ENCODE results near the gene GORASP2. TPM values are rescaled to one million over a fixed set of nuclear protein-coding genes. Genes with fewer than 3 reads are reported as not detected.

GORASP2 gene
- total RNA-seq, 1 experiment from 2014 or later = 98.1 TPM

DNA sequence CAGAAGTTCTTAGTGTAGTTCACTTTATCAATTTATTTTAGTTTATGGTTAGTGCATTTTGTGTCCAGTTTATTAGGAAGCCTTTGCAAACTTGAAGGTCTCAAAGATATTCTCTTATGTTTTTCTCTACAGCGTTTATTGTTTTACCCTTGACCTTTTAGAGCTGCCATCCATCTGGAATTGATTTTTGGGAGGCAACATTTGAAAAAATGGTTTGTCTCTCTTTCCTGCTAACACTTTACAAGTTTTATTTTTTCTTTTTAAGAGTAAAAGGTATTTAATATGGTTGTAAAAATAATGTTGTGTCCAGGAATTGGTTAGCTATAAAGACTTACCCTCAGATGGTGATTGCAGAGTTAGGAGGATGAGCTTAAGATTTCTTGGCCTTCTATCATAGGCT, 14.0 kb downstream of the GORASP2 start:
- CTCF ChIA-PET = interaction anchor here (0.5 kb wide), 1 partner anchor 439 kb away, joined by 3 read pairs; no protein-coding TSS in a partner anchor
- Mint-ChIP-seq H3K4me3 (ENCODE audit: low read depth, unreplicated experiment) (no peak overlapping the region), H3K4me1 (ENCODE audit: low read depth, unreplicated experiment) (peaks cover 9% of the 10 kb centered on the region), H3K9me3 (ENCODE audit: low read depth, unreplicated experiment) (no peaks in the 10 kb centered on the region), H3K27me3 (ENCODE audit: unreplicated experiment) (no peaks in the 10 kb centered on the region), H3K27ac (ENCODE audit: unreplicated experiment) (no peak overlapping the region), H3K36me3 (ENCODE audit: insufficient read depth, unreplicated experiment) (no peaks in the 10 kb centered on the region)
- DNase-seq = no peak
- no TSS peak for BruUV-seq (replicated peaks)
- intact Hi-C loops (cut with micrococcal nuclease; ENCODE audit: unreplicated experiment) = no loop called here
- TF ChIP-seq, protein P1, sequence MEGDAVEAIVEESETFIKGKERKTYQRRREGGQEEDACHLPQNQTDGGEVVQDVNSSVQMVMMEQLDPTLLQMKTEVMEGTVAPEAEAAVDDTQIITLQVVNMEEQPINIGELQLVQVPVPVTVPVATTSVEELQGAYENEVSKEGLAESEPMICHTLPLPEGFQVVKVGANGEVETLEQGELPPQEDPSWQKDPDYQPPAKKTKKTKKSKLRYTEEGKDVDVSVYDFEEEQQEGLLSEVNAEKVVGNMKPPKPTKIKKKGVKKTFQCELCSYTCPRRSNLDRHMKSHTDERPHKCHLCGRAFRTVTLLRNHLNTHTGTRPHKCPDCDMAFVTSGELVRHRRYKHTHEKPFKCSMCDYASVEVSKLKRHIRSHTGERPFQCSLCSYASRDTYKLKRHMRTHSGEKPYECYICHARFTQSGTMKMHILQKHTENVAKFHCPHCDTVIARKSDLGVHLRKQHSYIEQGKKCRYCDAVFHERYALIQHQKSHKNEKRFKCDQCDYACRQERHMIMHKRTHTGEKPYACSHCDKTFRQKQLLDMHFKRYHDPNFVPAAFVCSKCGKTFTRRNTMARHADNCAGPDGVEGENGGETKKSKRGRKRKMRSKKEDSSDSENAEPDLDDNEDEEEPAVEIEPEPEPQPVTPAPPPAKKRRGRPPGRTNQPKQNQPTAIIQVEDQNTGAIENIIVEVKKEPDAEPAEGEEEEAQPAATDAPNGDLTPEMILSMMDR (IDR thresholded peaks at IDR 0.05; ENCODE audit: unreplicated experiment) = no peak

DNA sequence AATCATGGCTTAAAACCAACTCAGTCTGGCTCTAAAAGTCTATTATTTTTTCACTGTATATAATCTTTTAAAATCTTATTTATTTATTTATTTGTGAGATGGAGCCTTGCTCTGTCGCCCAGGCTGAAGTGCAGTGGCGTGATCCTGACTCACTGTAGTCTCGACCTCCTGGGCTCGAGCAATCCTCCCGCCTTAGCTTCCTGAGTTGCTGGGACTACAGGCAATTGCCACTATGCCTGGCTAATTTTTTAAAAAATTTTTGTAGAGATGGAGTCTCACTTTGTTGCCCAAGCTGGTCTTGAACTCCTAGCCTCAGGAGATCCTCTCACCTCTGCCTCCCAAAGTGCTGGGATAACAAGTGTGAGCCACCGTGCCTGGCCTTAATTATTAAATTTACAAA, 14.5 kb downstream of the GORASP2 start:
- intact Hi-C loops (cut with micrococcal nuclease; ENCODE audit: unreplicated experiment) = no loop called here
- H3K27ac Mint-ChIP-seq (ENCODE audit: unreplicated experiment) = no peak overlapping the region
- CTCF ChIA-PET = no interaction called here

DNA sequence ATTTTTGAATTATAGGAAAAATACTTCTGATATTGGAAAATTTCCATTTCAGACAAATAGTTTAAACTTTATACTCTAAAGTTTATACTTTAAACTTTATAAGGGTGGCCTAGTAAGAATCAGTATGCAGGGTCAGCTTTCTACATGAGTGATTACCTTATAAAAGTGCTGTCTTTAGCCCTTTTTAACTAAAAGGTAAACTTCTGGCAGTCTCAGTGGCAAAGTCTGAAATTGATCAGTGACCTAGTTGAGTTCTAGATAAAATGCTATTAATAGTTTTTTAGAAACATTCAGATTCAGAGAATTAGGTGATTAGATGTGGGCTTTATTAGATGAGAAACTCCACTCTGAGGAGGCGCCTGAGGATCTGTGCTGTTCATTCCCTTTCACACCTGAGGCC, 15.5 kb downstream of the GORASP2 start:
- H3K4me1 Mint-ChIP-seq (ENCODE audit: low read depth, unreplicated experiment) = peaks cover 9% of the 10 kb centered on the region
- no peak overlapping the region for H3K27ac Mint-ChIP-seq (ENCODE audit: unreplicated experiment)
- no peak for DNase-seq
- intact Hi-C loops (cut with micrococcal nuclease; ENCODE audit: unreplicated experiment) = no loop called here
- no peak overlapping the region for H3K4me3 Mint-ChIP-seq (ENCODE audit: low read depth, unreplicated experiment)
- H3K9me3 Mint-ChIP-seq (ENCODE audit: low read depth, unreplicated experiment) = no peaks in the 10 kb centered on the region
- no TSS peak for BruUV-seq (replicated peaks)
- TF ChIP-seq, protein P1 (IDR thresholded peaks at IDR 0.05; ENCODE audit: unreplicated experiment) = no peak
- H3K27me3 Mint-ChIP-seq (ENCODE audit: unreplicated experiment) = no peaks in the 10 kb centered on the region
- CTCF ChIA-PET = interaction anchor here (0.6 kb wide), 1 partner anchor 83 kb away, joined by 6 read pairs; no protein-coding TSS in a partner anchor
- H3K36me3 Mint-ChIP-seq (ENCODE audit: insufficient read depth, unreplicated experiment) = peaks cover 4% of the 10 kb centered on the region

More for the DNA sequence above, 14.5 kb downstream of the GORASP2 start:
- Mint-ChIP-seq H3K36me3 (ENCODE audit: insufficient read depth, unreplicated experiment) (no peaks in the 10 kb centered on the region), H3K27me3 (ENCODE audit: unreplicated experiment) (no peaks in the 10 kb centered on the region), H3K4me3 (ENCODE audit: low read depth, unreplicated experiment) (no peak overlapping the region), H3K9me3 (ENCODE audit: low read depth, unreplicated experiment) (no peaks in the 10 kb centered on the region), H3K4me1 (ENCODE audit: low read depth, unreplicated experiment) (peaks cover 9% of the 10 kb centered on the region)
- BruUV-seq (replicated peaks) = no TSS peak
- TF ChIP-seq, protein P1 (IDR thresholded peaks at IDR 0.05; ENCODE audit: unreplicated experiment) = no peak
- no peak for DNase-seq

DNA sequence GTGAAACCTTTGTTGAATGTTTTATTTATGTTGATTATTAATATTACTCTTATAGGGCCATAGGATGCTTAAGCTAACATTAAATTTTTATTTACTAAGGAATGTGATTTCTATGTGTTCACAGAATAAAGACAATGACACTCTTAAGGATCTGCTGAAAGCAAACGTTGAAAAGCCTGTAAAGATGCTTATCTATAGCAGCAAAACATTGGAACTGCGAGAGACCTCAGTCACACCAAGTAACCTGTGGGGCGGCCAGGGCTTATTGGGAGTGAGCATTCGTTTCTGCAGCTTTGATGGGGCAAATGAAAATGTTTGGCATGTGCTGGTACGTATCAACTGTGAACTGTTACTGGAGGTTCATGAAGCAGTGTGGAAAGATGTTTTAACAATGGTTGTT, 20.4 kb downstream of the GORASP2 start:
- no TSS peak for BruUV-seq (replicated peaks)
- H3K4me1 Mint-ChIP-seq (ENCODE audit: low read depth, unreplicated experiment) = no peaks in the 10 kb centered on the region
- DNase-seq = no peak
- no peak overlapping the region for H3K4me3 Mint-ChIP-seq (ENCODE audit: low read depth, unreplicated experiment)
- TF ChIP-seq, protein P1 (IDR thresholded peaks at IDR 0.05; ENCODE audit: unreplicated experiment) = no peak
- intact Hi-C loops (cut with micrococcal nuclease; ENCODE audit: unreplicated experiment) = no loop called here
- H3K27ac Mint-ChIP-seq (ENCODE audit: unreplicated experiment) = no peak overlapping the region
- no peaks in the 10 kb centered on the region for H3K9me3 Mint-ChIP-seq (ENCODE audit: low read depth, unreplicated experiment)
- CTCF ChIA-PET = interaction anchor here (0.5 kb wide), 1 partner anchor 510 kb away, joined by 4 read pairs; no protein-coding TSS in a partner anchor
- H3K27me3 Mint-ChIP-seq (ENCODE audit: unreplicated experiment) = no peaks in the 10 kb centered on the region
- H3K36me3 Mint-ChIP-seq (ENCODE audit: insufficient read depth, unreplicated experiment) = peaks cover 42% of the 10 kb centered on the region
